IPS-18a (cell line): ENCODE results near the gene IFITM2.

ENCODE experiments used
- H3K27ac ChIP-seq: one replicate; pipeline ENCODE4 v1.5.1; 2013; ENCODE audit warnings: low read length
- H3K27me3 ChIP-seq: one replicate; pipeline ENCODE4 v1.6.1; 2013; ENCODE audit warnings: mild to moderate bottlenecking, low read length; ENCODE audit not compliant: control insufficient read depth, insufficient read depth
- H3K36me3 ChIP-seq: one replicate; pipeline ENCODE4 v1.6.1; 2013; ENCODE audit warnings: low read depth, low read length; ENCODE audit not compliant: control insufficient read depth
- H3K4me1 ChIP-seq: one replicate; pipeline ENCODE4 v1.6.1; 2013; ENCODE audit warnings: low read depth, low read length; ENCODE audit not compliant: control insufficient read depth
- H3K4me3 ChIP-seq: one replicate; pipeline ENCODE4 v1.5.1; 2013; ENCODE audit warnings: low read length
- H3K9ac ChIP-seq: one replicate; pipeline ENCODE4 v1.6.1; 2013; ENCODE audit warnings: mild to moderate bottlenecking, low read length, moderate library complexity
- H3K9me3 ChIP-seq: one replicate; pipeline ENCODE4 v1.6.1; 2013; ENCODE audit warnings: low read depth, low read length; ENCODE audit not compliant: control insufficient read depth

Gene IFITM2

GRCh38 chr11:297586-298405 lies 9.8 kb upstream of the IFITM2 start:
- Histone ChIP-seq H3K36me3 (peaks cover 11% of the 10 kb centered on the region), H3K4me3 (no peak overlapping the region), H3K27ac (no peak overlapping the region), H3K9me3 (no peaks in the 10 kb centered on the region), H3K9ac (no peak overlapping the region), H3K27me3 (no peaks in the 10 kb centered on the region), H3K4me1 (peaks cover 10% of the 10 kb centered on the region)

DNA sequence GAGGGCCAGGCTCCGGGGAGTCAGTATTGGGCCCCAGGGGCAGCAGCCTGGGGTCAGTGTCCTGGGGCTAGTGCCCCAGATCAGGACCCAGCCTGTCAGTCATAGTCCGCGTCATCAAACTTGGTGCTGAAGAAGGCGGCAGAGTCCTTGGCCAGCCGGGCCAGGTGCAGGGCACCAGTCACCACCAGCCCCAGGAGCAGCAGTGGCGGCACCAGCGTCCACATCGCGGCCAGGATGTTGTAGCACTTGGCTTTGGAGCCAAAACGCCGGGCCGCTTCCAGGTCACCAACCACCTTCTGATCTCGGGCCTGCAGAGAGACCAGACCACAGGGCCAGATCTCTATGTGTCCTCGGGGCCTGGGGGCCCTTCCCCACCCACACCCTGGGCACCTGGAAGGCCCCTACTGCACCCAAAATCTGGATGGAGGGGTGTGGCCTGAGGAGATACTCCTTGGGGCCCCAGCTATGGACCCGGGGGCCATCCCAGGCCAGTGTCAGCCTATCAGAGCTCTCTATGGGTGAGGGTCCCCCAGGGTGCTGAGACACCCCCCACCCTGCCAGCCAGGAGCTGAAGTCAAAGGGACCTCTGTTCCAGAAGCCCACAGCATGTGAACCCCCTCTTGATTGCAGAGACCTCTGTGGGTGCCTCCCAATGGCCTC lies 9.1 kb upstream of the IFITM2 start:
- H3K27me3 ChIP-seq = no peaks in the 10 kb centered on the region
- no peak overlapping the region for H3K27ac ChIP-seq
- H3K36me3 ChIP-seq = peaks cover 5% of the 10 kb centered on the region
- no peaks in the 10 kb centered on the region for H3K9me3 ChIP-seq
- H3K4me1 ChIP-seq = peaks cover 10% of the 10 kb centered on the region
- H3K9ac ChIP-seq = no peak overlapping the region
- no peak overlapping the region for H3K4me3 ChIP-seq

DNA sequence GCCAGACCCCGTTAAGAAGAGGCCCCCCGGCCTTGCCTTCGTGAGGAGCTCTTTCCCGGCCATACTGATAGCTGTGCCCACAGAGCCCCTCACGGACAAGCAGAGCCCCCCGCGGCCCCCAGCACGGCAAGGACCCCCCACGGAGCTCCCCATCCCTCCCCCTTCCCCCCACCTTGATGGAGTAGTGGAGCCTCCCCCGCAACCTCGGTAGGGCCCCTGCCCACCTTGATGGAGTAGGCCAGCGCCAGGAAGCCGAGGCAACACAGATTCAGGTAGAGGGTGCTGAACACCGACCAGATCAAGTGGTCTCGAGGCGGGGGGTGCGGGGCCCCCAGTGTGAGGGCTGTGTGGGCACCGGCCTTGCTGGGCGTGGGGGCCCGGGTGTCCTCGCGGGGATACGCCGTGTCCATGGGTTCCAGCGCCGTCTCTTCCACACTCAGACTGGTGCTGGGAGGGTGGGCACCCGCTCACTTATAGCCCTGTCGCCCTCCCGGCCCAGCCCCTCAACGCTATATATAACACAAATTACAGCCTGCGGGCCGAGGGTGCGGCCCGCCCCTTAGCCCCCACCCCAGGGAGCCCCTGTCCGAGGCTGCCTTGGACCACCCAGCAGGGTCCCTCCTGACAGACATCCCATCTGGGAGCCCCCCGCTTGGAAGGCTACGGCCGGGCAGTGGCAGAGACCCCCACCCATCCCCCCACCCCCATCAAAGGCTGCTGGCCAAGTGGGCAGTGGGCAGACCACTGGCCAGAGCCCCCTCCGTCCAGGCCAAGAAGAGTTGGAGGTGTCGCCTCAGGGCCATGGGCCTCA lies 8.3 kb upstream of the IFITM2 start, which contains the start of gene IFITM5:
Gene IFITM5, minus strand, starts transcription at position 446 of the 811 bp plus-strand sequence. Its CDS starts 36 bp downstream, at position 410.
- Histone ChIP-seq H3K9ac (no peak within 1 kb of the TSS), H3K4me3 (no peak within 1 kb of the TSS), H3K4me1 (peaks cover 10% of the 10 kb centered on the region), H3K27ac (no peak within 1 kb of the TSS), H3K27me3 (no peaks in the 10 kb centered on the region), H3K36me3 (peaks cover 5% of the 10 kb centered on the region), H3K9me3 (no peaks in the 10 kb centered on the region)

GRCh38 chr11:299951-300735 lies 7.5 kb upstream of the IFITM2 start:
- peaks cover 11% of the 10 kb centered on the region for H3K4me1 ChIP-seq

DNA sequence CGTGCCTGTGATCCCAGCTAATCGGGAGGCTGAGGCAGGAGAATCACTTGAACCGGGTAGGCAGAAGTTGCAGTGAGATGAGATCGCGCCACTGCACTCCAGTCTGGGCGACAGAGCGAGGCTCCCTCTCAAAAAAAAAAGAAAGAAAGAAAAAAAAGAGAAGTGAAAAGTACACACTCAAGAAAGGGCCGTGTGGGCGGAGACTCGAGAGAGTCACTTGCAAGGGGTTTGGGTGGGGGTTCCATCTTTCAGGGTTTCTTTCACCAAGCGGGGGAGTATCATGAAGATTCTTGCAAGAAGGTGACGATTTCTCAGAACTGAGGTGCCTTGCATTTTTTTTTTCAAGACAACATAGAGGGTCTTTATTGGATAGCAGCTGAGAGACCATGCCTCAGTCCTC lies 4.3 kb upstream of the IFITM2 start:
- Histone ChIP-seq H3K27ac (no peak overlapping the region), H3K9ac (no peak overlapping the region), H3K4me1 (peaks cover 24% of the 10 kb centered on the region), H3K36me3 (no peaks in the 10 kb centered on the region), H3K9me3 (no peaks in the 10 kb centered on the region), H3K4me3 (no peak overlapping the region), H3K27me3 (no peaks in the 10 kb centered on the region)

More at GRCh38 chr11:299951-300735, 7.5 kb upstream of the IFITM2 start:
- Histone ChIP-seq H3K27me3 (no peaks in the 10 kb centered on the region), H3K9ac (no peak overlapping the region), H3K36me3 (no peaks in the 10 kb centered on the region), H3K27ac (no peak overlapping the region), H3K4me3 (no peak overlapping the region), H3K9me3 (no peaks in the 10 kb centered on the region)

GRCh38 chr11:304061-304506 lies 3.5 kb upstream of the IFITM2 start:
- Histone ChIP-seq H3K9ac (no peak overlapping the region), H3K4me3 (no peak overlapping the region), H3K36me3 (no peaks in the 10 kb centered on the region), H3K4me1 (peaks cover 24% of the 10 kb centered on the region), H3K27ac (no peak overlapping the region), H3K27me3 (no peaks in the 10 kb centered on the region), H3K9me3 (no peaks in the 10 kb centered on the region)

GRCh38 chr11:304915-305843 lies 2.4 kb upstream of the IFITM2 start:
- peaks cover 28% of the 10 kb centered on the region for H3K4me1 ChIP-seq
- H3K9me3 ChIP-seq = no peaks in the 10 kb centered on the region
- H3K27ac ChIP-seq = peak overlapping the region; percentile 28
- H3K27me3 ChIP-seq = no peaks in the 10 kb centered on the region
- H3K9ac ChIP-seq = peak overlapping the region; percentile 0
- H3K36me3 ChIP-seq = no peaks in the 10 kb centered on the region
- H3K4me3 ChIP-seq = peak overlapping the region; percentile 38

- Histone ChIP-seq H3K27ac (peak overlapping the region; percentile 28), H3K27me3 (no peaks in the 10 kb centered on the region), H3K36me3 (no peaks in the 10 kb centered on the region), H3K9me3 (no peaks in the 10 kb centered on the region), H3K4me3 (peak overlapping the region; percentile 38), H3K4me1 (peaks cover 22% of the 10 kb centered on the region), H3K9ac (peak overlapping the region; percentile 0)
These were observed 1.8 kb upstream of the IFITM2 start for GRCh38 chr11:305844-306211.

- peaks cover 2% of the 10 kb centered on the region for H3K27me3 ChIP-seq
- no peak overlapping the region for H3K27ac ChIP-seq
- H3K4me1 ChIP-seq = peaks cover 26% of the 10 kb centered on the region
- no peaks in the 10 kb centered on the region for H3K36me3 ChIP-seq
- no peaks in the 10 kb centered on the region for H3K9me3 ChIP-seq
- H3K9ac ChIP-seq = no peak overlapping the region
- no peak overlapping the region for H3K4me3 ChIP-seq
These were observed 808 bp upstream of the IFITM2 start for GRCh38 chr11:306645-307371.
